Fibroblast of lung (primary cell): ENCODE measurements around the gene SLPI. TPM values are rescaled to one million over a fixed set of nuclear protein-coding genes. Genes with fewer than 3 reads are reported as not detected.

Experiments used
- DNase-seq, 2 donors: peaks; one replicate each; pipeline versions ENCODE4 v3.0.0 to v3.0.0-alpha.2; 2010; ENCODE audit warnings: low read depth in 2 of 2
- H2AFZ ChIP-seq: 2 replicates; pipeline ENCODE4 v1.5.1; 2012; ENCODE audit warnings: low read length, control low read depth, inconsistent platforms
- H3K27ac ChIP-seq: 2 replicates; pipeline ENCODE4 v1.5.1; 2011; ENCODE audit warnings: low read length, control low read depth; ENCODE audit not compliant: insufficient read depth
- H3K27me3 ChIP-seq: 2 replicates; pipeline ENCODE4 v1.5.1; 2011; ENCODE audit warnings: mild to moderate bottlenecking, low read length; ENCODE audit not compliant: control insufficient read depth, insufficient read depth
- H3K36me3 ChIP-seq: 2 replicates; pipeline ENCODE4 v1.5.1; 2011; ENCODE audit warnings: low read length; ENCODE audit not compliant: control insufficient read depth, insufficient read depth
- H3K4me1 ChIP-seq: 2 replicates; pipeline ENCODE4 v1.5.1; 2011; ENCODE audit warnings: low read length; ENCODE audit not compliant: control insufficient read depth, insufficient read depth; ENCODE audit errors: extremely low read depth
- H3K4me2 ChIP-seq: 2 replicates; pipeline ENCODE4 v1.5.1; 2011; ENCODE audit warnings: low read length, control low read depth; ENCODE audit not compliant: insufficient read depth; ENCODE audit errors: extremely low read depth
- H3K4me3 ChIP-seq, 4 experiments: fragments of 200-600 bp in 1 of 4; sonication (generic) in 1 of 4; replicated peaks in 1 of 4; 2 replicates each; pipeline ENCODE4 v1.5.1; 2011 to 2016; ENCODE audit warnings: low read length in 4 of 4, low read depth in 3 of 4, mild to moderate bottlenecking in 3 of 4, control low read depth in 2 of 4, inconsistent platforms in 1 of 4, mixed read lengths in 1 of 4; ENCODE audit not compliant: insufficient read depth in 1 of 4; ENCODE audit errors: control extremely low read depth in 1 of 4
- H3K79me2 ChIP-seq: 2 replicates; pipeline ENCODE4 v1.5.1; 2012; ENCODE audit warnings: mild to moderate bottlenecking, low read length, inconsistent platforms; ENCODE audit not compliant: control insufficient read depth, insufficient read depth
- H3K9ac ChIP-seq: 2 replicates; pipeline ENCODE4 v1.5.1; 2011; ENCODE audit warnings: mild to moderate bottlenecking, low read length, control low read depth; ENCODE audit not compliant: insufficient read depth
- H3K9me3 ChIP-seq: 2 replicates; pipeline ENCODE4 v1.5.1; 2012; ENCODE audit warnings: low read depth, low read length; ENCODE audit not compliant: control insufficient read depth, insufficient read depth
- H4K20me1 ChIP-seq: 2 replicates; pipeline ENCODE4 v1.5.1; 2011; ENCODE audit warnings: low read length; ENCODE audit not compliant: control insufficient read depth, insufficient read depth; ENCODE audit errors: extremely low read depth
- EZH2 ChIP-seq: IDR thresholded peaks from 2 replicates; pipeline ENCODE4 v1.5.1; 2012; ENCODE audit warnings: low read length, control low read depth, mild to moderate bottlenecking; ENCODE audit errors: missing control alignments
- polyA plus RNA-seq, 2 donors: library from polyadenylated mRNA; depleted of rRNA in 1 of 2; stranded (reverse) in 1 of 2; unstranded in 1 of 2; fragments of >200 nt; gene quantifications; 2 replicates each; pipeline ENCODE4 v1.2.1, GENCODE V29; 2011 to 2012; ENCODE audit warnings: missing spikeins in 1 of 2
- total RNA-seq: library from RNA; depleted of rRNA; stranded (reverse); fragments of >200 nt; gene quantifications from 2 replicates; pipeline ENCODE4 v1.2.1, GENCODE V29; 2014
- TF ChIP-seq, protein P1 (sequence below), 2 donors: IDR thresholded peaks in 1 of 2; conservative IDR thresholded peaks in 1 of 2; 1 replicate in 1 of 2; 2 replicates in 1 of 2; pipeline ENCODE4 v1.5.1; 2011 to 2012; ENCODE audit warnings: low read length in 2 of 2, control low read depth in 1 of 2, inconsistent platforms in 1 of 2, low read depth in 1 of 2, mild to moderate bottlenecking in 1 of 2

Gene SLPI
- total and polyA plus RNA-seq, 2 donors (not counting 1 experiment from before 2014, with no cell fraction given) = 0.17 to 3.7 TPM

DNA sequence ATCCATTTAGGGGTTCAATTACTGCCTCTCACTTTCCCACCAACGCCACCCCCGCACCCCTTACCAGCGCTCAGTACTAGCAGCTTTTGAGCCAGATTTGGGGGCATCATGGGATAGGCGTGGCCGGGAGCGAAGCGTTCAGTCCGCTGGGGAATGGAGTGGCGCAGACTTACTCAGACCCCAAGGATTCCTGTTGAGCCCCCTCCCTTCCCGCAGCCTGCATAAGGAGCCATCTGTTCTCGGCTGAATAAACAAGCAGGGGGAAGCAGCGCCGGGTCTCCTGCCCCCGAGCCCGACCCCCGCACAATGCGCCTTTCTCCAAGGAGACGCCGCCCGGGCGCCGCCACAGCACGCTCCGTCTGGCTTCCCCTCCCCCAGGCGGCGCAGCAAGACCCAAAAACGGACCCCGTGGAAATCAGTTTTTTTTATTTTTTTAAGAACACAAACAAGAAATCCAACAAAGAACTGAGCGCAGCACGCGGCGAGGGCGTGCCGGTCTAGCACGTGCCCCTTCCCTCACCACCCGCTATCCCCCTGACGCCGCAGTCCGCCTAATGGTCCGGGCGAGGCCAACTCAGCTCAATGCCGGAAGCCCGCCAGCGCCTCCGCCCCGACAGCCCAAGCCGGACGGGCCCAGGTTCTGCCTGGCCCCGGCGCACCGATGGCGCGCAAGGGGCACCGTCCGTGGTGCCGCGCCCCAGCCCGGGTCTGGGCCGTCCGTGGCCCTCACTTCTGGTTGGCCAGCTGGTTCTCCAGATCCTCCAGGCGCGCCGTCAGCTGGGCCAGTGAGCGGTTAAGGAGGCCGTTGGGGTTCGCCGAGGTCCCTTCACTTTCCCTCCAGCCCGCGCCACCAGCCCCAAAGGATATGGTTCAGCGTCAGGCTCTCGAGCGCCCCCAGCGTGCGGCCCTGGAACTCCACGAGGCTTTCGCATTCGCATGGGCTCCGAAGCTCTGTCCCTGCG lies 39.0 kb upstream of the SLPI start:
- TF ChIP-seq, protein P1, sequence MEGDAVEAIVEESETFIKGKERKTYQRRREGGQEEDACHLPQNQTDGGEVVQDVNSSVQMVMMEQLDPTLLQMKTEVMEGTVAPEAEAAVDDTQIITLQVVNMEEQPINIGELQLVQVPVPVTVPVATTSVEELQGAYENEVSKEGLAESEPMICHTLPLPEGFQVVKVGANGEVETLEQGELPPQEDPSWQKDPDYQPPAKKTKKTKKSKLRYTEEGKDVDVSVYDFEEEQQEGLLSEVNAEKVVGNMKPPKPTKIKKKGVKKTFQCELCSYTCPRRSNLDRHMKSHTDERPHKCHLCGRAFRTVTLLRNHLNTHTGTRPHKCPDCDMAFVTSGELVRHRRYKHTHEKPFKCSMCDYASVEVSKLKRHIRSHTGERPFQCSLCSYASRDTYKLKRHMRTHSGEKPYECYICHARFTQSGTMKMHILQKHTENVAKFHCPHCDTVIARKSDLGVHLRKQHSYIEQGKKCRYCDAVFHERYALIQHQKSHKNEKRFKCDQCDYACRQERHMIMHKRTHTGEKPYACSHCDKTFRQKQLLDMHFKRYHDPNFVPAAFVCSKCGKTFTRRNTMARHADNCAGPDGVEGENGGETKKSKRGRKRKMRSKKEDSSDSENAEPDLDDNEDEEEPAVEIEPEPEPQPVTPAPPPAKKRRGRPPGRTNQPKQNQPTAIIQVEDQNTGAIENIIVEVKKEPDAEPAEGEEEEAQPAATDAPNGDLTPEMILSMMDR (conservative IDR thresholded peaks at IDR 0.05 in 1 of 2, IDR thresholded peaks at IDR 0.05 in 1 of 2; ENCODE audit: low read depth in 1 of 2, low read length in 2 of 2) = peak; percentile 83 to 93
- no peak for TF ChIP-seq EZH2

DNA sequence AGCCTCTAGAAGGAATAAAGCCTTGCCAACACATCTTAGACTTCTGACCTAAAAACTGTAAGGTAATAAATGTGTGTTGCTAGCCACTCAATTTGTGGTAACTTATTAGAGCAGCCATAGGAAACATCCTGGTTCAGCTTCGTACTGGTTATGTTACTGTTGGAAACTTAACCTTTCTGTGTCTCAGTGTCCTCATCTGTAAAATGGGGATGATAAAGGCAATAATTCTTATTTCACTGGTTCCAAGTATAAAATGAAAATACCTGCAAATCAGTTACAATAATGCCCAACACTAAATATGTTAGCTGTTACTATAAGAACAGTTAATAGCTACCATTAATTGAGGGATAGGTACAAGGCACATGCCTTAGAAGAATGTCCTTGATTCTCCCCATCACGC lies 38.0 kb upstream of the SLPI start:
- no peak overlapping the region for H3K4me3 ChIP-seq
- no peak overlapping the region for H2AFZ ChIP-seq
- no peaks in the 10 kb centered on the region for H4K20me1 ChIP-seq
- no peak overlapping the region for H3K9ac ChIP-seq
- no peaks in the 10 kb centered on the region for H3K79me2 ChIP-seq
- peaks cover 19% of the 10 kb centered on the region for H3K27me3 ChIP-seq
- H3K9me3 ChIP-seq = no peaks in the 10 kb centered on the region
- no peak overlapping the region for H3K4me2 ChIP-seq
- H3K27ac ChIP-seq = no peak overlapping the region
- TF ChIP-seq EZH2 = no peak
- TF ChIP-seq, protein P1 (conservative IDR thresholded peaks at IDR 0.05 in 1 of 2, IDR thresholded peaks at IDR 0.05 in 1 of 2; ENCODE audit: low read depth in 1 of 2, low read length in 2 of 2) = no peak
- H3K36me3 ChIP-seq = no peaks in the 10 kb centered on the region
- peaks cover 2% of the 10 kb centered on the region for H3K4me1 ChIP-seq
- DNase-seq = no peak

More for the DNA sequence above, 39.0 kb upstream of the SLPI start:
- no peaks in the 10 kb centered on the region for H3K79me2 ChIP-seq
- H3K27ac ChIP-seq = no peak overlapping the region
- H4K20me1 ChIP-seq = no peaks in the 10 kb centered on the region
- H2AFZ ChIP-seq = peak overlapping the region; percentile 67
- no peaks in the 10 kb centered on the region for H3K36me3 ChIP-seq
- peak overlapping the region; percentile 17 for H3K9ac ChIP-seq
- no peaks in the 10 kb centered on the region for H3K9me3 ChIP-seq
- DNase-seq = peak; percentile 52 to 67
- H3K4me1 ChIP-seq = peaks cover 2% of the 10 kb centered on the region
- H3K4me3 ChIP-seq = peak overlapping the region; percentile 9 to 63 (median 36)
- peaks cover 13% of the 10 kb centered on the region for H3K27me3 ChIP-seq
- H3K4me2 ChIP-seq = peak overlapping the region; percentile 70

DNA sequence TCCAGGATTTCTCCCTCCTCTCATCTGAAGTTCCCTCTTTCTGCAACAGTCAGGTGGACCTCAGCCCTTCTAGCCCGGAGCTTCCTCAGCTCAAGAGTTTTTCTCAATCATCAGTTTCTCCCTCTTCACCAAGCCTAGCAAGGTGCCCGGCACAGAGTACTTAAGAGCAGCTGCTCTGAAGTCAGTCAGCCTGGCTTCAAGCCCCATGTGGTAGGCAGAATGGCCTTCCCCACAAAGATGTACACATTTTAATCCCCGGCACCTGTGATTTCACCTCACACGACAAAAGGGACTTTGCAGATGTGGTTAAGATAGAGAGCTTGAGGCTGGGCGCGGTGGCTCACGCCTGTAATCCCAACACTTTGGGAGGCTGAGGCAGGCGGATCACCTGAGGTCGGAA lies 37.2 kb upstream of the SLPI start:
- Histone ChIP-seq H3K4me3 (no peak overlapping the region), H3K27ac (no peak overlapping the region), H3K9ac (no peak overlapping the region), H3K4me1 (peaks cover 2% of the 10 kb centered on the region), H3K27me3 (peaks cover 19% of the 10 kb centered on the region), H4K20me1 (no peaks in the 10 kb centered on the region), H3K9me3 (no peaks in the 10 kb centered on the region), H2AFZ (no peak overlapping the region), H3K79me2 (no peaks in the 10 kb centered on the region), H3K4me2 (no peak overlapping the region), H3K36me3 (no peaks in the 10 kb centered on the region)
- no peak for DNase-seq
- TF ChIP-seq, protein P1 (conservative IDR thresholded peaks at IDR 0.05 in 1 of 2, IDR thresholded peaks at IDR 0.05 in 1 of 2; ENCODE audit: low read depth in 1 of 2, low read length in 2 of 2) = no peak
- TF ChIP-seq EZH2 = no peak
